ENCODE results near the gene PCDHGB7. TPM values are rescaled to one million over a fixed set of nuclear protein-coding genes. Genes with fewer than 3 reads are reported as not detected.

PCDHGB7 gene
- polyA plus RNA-seq, 1 of the 3 experiments (the other 2 are of a cell fraction), result 19.1 TPM

GRCh38 chr5:141383345-141383744, 34.1 kb upstream of the PCDHGB7 start:
- no peaks in the 10 kb centered on the region; a peak in 1 of 4 replicates for H3K4me1 ChIP-seq (ENCODE audit: control insufficient read depth in 1 of 2, insufficient read depth in 2 of 2, low read depth in 1 of 2, low read length in 1 of 2)
- 64% methylated on average over 21 of the region's 21 CpGs for WGBS (ENCODE audit: low lambda C conversion rate)
- POLR2A ChIA-PET, result interaction anchor here (1.2 to 1.5 kb wide), 2 partner anchors 174 to 177 kb away, joined by 4 to 6 read pairs; no protein-coding TSS in a partner anchor
- H3K27me3 ChIP-seq (ENCODE audit: insufficient read depth), result no peaks in the 10 kb centered on the region
- H3K9me3 ChIP-seq, result 0 out of 2 replicates have a peak, but pooled peaks cover under 1% of the 10 kb centered on the region
- CTCF ChIA-PET, result interaction anchor here (1.0 to 2.2 kb wide), 11 partner anchors 12 to 261 kb away, joined by 3 to 16 read pairs (median 5); partner anchors contain the start of genes PCDHB14 and PCDHB4
- H3K9ac ChIP-seq, result no peak overlapping the region
- peak overlapping the region; percentile 53 to 62 for H3K4me3 ChIP-seq (ENCODE audit: low read depth in 2 of 2, low read length in 1 of 2)
- DNase-seq, result no peak
- H3F3A ChIP-seq (replicated peaks; ENCODE audit: insufficient read depth), result no peaks in the 10 kb centered on the region
- TF ChIP-seq USF1 (IDR thresholded peaks at IDR 0.05; ENCODE audit: borderline replicate concordance, low read depth) (no peak), EZH2phosphoT487 (IDR thresholded peaks at IDR 0.05; ENCODE audit: borderline replicate concordance, low read depth) (no peak), RXRA (IDR thresholded peaks at IDR 0.05; ENCODE audit: borderline replicate concordance, low read depth) (no peak)
- peak overlapping the region; percentile 58; the same call in 1 of the 2 replicates for H3K4me2 ChIP-seq
- no peaks in the 10 kb centered on the region for H3K9me2 ChIP-seq
- H4K20me1 ChIP-seq (ENCODE audit: insufficient read depth), result no peaks in the 10 kb centered on the region
- peaks cover 0 to 4% of the 10 kb centered on the region in 2 experiments for H3K36me3 ChIP-seq (replicated peaks in 1 of 2; ENCODE audit: control insufficient read depth in 1 of 2, insufficient read depth in 2 of 2, low read length in 1 of 2)
- 0 out of 2 replicates have a peak, but pooled peaks cover 5% of the 10 kb centered on the region for H3K79me2 ChIP-seq (ENCODE audit: insufficient read depth)
- peak overlapping the region; percentile 76; the same call in 1 of the 2 replicates for H2AFZ ChIP-seq (ENCODE audit: low read depth)
- no peak overlapping the region; a peak in 1 of 4 replicates for H3K27ac ChIP-seq (ENCODE audit: low read depth in 2 of 2, low read length in 1 of 2)

DNA sequence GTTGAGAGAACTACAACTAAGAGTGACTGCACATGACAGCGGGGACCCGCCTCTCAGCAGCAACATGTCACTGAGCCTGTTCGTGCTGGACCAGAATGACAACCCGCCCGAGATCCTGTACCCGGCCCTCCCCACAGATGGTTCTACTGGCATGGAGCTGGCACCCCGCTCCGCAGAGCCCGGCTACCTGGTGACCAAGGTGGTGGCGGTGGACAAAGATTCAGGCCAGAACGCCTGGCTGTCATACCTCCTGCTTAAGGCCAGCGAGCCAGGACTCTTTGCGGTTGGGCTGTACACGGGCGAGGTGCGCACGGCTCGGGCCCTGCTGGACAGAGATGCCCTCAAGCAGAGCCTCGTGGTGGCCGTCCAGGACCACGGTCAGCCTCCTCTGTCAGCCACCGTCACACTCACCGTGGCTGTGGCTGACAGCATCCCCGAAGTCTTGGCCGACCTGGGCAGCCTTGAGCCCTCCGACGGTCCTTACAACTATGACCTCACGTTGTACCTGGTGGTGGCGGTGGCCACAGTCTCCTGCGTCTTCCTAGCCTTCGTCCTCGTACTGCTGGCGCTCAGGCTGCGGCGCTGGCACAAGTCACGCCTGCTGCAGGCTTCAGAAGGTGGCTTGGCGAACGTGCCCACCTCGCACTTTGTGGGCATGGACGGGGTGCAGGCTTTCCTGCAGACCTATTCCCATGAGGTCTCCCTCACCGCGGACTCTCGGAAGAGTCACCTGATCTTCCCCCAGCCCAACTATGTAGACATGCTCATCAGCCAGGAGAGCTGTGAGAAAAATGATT, 32.8 kb upstream of the PCDHGB7 start:
- ChIA-PET POLR2A (no interaction called here), CTCF (interaction anchor here (1.6 to 1.7 kb wide), 2 partner anchors 65 to 140 kb away, joined by 3 read pairs; partner anchors contain the start of gene TAF7)
- Histone ChIP-seq H3F3A (replicated peaks; ENCODE audit: insufficient read depth) (no peaks in the 10 kb centered on the region), H3K9ac (no peak overlapping the region), H3K27me3 (ENCODE audit: insufficient read depth) (no peaks in the 10 kb centered on the region), H3K4me3 (ENCODE audit: low read depth in 2 of 2, low read length in 1 of 2) (peak overlapping the region in 1 of 2 experiments; percentile 3; a peak in 1 of 4 replicates), H2AFZ (ENCODE audit: low read depth) (no peak overlapping the region), H3K4me1 (ENCODE audit: control insufficient read depth in 1 of 2, insufficient read depth in 2 of 2, low read depth in 1 of 2, low read length in 1 of 2) (no peaks in the 10 kb centered on the region; a peak in 1 of 4 replicates), H3K36me3 (replicated peaks in 1 of 2; ENCODE audit: control insufficient read depth in 1 of 2, insufficient read depth in 2 of 2, low read length in 1 of 2) (peaks cover 0 to 4% of the 10 kb centered on the region in 2 experiments), H3K9me3 (0 out of 2 replicates have a peak, but pooled peaks cover 3% of the 10 kb centered on the region), H3K79me2 (ENCODE audit: insufficient read depth) (0 out of 2 replicates have a peak, but pooled peaks cover 5% of the 10 kb centered on the region), H3K27ac (ENCODE audit: low read depth in 2 of 2, low read length in 1 of 2) (no peak overlapping the region), H3K9me2 (no peaks in the 10 kb centered on the region), H4K20me1 (ENCODE audit: insufficient read depth) (no peaks in the 10 kb centered on the region), H3K4me2 (no peak overlapping the region)
- WGBS (ENCODE audit: low lambda C conversion rate), result 76% methylated on average over 34 of the region's 43 CpGs
- no peak for DNase-seq
- no peak for TF ChIP-seq YY1 (IDR thresholded peaks at IDR 0.05; ENCODE audit: low read depth)
- TF ChIP-seq MEF2A (IDR thresholded peaks at IDR 0.05; ENCODE audit: borderline replicate concordance, low read depth), result no peak
- TF ChIP-seq, protein P1, sequence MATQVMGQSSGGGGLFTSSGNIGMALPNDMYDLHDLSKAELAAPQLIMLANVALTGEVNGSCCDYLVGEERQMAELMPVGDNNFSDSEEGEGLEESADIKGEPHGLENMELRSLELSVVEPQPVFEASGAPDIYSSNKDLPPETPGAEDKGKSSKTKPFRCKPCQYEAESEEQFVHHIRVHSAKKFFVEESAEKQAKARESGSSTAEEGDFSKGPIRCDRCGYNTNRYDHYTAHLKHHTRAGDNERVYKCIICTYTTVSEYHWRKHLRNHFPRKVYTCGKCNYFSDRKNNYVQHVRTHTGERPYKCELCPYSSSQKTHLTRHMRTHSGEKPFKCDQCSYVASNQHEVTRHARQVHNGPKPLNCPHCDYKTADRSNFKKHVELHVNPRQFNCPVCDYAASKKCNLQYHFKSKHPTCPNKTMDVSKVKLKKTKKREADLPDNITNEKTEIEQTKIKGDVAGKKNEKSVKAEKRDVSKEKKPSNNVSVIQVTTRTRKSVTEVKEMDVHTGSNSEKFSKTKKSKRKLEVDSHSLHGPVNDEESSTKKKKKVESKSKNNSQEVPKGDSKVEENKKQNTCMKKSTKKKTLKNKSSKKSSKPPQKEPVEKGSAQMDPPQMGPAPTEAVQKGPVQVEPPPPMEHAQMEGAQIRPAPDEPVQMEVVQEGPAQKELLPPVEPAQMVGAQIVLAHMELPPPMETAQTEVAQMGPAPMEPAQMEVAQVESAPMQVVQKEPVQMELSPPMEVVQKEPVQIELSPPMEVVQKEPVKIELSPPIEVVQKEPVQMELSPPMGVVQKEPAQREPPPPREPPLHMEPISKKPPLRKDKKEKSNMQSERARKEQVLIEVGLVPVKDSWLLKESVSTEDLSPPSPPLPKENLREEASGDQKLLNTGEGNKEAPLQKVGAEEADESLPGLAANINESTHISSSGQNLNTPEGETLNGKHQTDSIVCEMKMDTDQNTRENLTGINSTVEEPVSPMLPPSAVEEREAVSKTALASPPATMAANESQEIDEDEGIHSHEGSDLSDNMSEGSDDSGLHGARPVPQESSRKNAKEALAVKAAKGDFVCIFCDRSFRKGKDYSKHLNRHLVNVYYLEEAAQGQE (IDR thresholded peaks at IDR 0.05; ENCODE audit: low read depth, low read length), result no peak
- TF ChIP-seq, protein P2, sequence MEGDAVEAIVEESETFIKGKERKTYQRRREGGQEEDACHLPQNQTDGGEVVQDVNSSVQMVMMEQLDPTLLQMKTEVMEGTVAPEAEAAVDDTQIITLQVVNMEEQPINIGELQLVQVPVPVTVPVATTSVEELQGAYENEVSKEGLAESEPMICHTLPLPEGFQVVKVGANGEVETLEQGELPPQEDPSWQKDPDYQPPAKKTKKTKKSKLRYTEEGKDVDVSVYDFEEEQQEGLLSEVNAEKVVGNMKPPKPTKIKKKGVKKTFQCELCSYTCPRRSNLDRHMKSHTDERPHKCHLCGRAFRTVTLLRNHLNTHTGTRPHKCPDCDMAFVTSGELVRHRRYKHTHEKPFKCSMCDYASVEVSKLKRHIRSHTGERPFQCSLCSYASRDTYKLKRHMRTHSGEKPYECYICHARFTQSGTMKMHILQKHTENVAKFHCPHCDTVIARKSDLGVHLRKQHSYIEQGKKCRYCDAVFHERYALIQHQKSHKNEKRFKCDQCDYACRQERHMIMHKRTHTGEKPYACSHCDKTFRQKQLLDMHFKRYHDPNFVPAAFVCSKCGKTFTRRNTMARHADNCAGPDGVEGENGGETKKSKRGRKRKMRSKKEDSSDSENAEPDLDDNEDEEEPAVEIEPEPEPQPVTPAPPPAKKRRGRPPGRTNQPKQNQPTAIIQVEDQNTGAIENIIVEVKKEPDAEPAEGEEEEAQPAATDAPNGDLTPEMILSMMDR (IDR thresholded peaks at IDR 0.05), result no peak
- TF ChIP-seq TAF1 (IDR thresholded peaks at IDR 0.05; ENCODE audit: borderline replicate concordance, low read depth, low read length), result no peak
- TF ChIP-seq NFIC (IDR thresholded peaks at IDR 0.05; ENCODE audit: borderline replicate concordance), result no peak
- no peak for TF ChIP-seq TEAD4 (IDR thresholded peaks at IDR 0.05; ENCODE audit: borderline replicate concordance, insufficient read depth)
- TF ChIP-seq GATA2 (CRISPR knock-in tag; IDR thresholded peaks at IDR 0.05), result no peak
- no peak for TF ChIP-seq JUND (IDR thresholded peaks at IDR 0.05)
- no peak for TF ChIP-seq RAD21 (IDR thresholded peaks at IDR 0.05; ENCODE audit: low read length)
- no peak for TF ChIP-seq TCF12 (IDR thresholded peaks at IDR 0.05)
- TF ChIP-seq, protein P3, sequence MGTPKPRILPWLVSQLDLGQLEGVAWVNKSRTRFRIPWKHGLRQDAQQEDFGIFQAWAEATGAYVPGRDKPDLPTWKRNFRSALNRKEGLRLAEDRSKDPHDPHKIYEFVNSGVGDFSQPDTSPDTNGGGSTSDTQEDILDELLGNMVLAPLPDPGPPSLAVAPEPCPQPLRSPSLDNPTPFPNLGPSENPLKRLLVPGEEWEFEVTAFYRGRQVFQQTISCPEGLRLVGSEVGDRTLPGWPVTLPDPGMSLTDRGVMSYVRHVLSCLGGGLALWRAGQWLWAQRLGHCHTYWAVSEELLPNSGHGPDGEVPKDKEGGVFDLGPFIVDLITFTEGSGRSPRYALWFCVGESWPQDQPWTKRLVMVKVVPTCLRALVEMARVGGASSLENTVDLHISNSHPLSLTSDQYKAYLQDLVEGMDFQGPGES (IDR thresholded peaks at IDR 0.05; ENCODE audit: low read depth, low read length), result no peak
- no peak for TF ChIP-seq RCOR1 (IDR thresholded peaks at IDR 0.05; ENCODE audit: low read length)
- no peak for TF ChIP-seq EP300 (IDR thresholded peaks at IDR 0.05; ENCODE audit: borderline replicate concordance in 1 of 2, low read depth in 1 of 2, low read length in 1 of 2)
- no peak for TF ChIP-seq FOXM1 (IDR thresholded peaks at IDR 0.05; ENCODE audit: low read depth)
